GM18508 (cell line): ENCODE data around the gene PRKD1.

Experiments
- ATAC-seq: cut with Tn5 transposase; IDR thresholded peaks from one replicate; pipeline ENCODE4 v1.9.1; 2021; ENCODE audit warnings: moderate number of reproducible peaks; ENCODE audit not compliant: insufficient read depth, unreplicated experiment

PRKD1 gene

GRCh38 chr14:29553427-29553826 lies 374.2 kb downstream of the PRKD1 start:
- no peak for ATAC-seq

DNA sequence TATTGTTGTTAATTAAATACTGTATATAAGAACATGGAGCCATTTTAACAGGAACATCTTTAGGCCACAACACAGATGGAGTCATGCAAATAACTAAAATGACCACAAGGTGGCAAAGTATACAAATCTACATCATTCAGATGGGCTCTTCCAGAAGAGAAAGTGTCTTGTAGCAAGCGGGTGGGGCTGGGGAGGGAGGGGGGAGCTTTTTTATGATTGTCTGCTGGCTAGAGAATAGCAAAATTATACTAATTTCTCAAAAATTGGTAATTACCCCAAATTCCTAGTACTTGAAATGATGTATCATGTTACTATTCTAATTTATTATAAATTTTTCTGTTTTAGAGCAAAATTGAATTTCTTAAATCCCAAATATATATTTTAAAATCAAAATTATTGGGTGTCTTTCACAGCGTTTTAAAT lies 378.7 kb downstream of the PRKD1 start:
- peak; percentile 93 for ATAC-seq

GRCh38 chr14:29545714-29546113 lies 381.9 kb downstream of the PRKD1 start:
- no peak for ATAC-seq

- ATAC-seq = no peak
Observed at GRCh38 chr14:29536886-29537511, 390.6 kb downstream of the PRKD1 start.

DNA sequence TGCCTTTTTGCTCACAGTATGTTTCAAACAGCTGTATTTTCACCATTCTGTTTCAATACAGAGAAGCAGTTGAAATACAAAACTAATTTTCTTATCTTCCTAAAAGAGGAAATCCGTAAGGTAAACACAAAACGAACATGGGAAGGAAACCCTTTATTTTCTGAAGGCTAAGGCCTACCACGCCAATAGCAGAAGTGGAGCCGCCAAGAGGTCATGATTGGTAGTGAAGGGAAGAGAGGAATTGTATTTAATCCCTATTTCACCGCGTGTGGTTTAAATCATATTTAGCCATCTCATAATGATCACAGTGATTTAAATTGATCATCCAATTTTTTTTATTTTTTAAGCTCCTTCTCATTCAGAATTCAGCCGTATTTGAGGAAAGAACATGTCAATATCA lies 398.2 kb downstream of the PRKD1 start:
- no peak for ATAC-seq

DNA sequence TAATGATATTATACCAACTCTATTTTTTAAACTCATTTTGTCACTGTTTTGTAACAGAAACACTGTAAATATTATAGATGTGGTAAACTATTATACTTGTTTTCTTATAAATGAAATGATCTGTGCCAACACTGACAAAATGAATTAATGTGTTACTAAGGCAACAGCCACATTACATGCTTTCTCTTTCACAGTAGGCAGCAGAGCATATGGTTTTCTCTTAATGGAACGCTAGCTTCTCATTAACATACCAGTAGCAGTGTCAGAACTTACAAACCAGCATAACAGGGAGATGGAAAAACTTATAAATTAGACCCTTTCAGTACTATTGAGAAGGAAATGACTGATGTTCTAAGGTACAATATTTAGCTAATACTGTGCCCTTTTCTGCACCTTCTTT lies 398.8 kb downstream of the PRKD1 start:
- peak; percentile 66 for ATAC-seq

- no peak for ATAC-seq
Observed at GRCh38 chr14:29527286-29527685, 400.4 kb downstream of the PRKD1 start.
